ENCODE results near the gene NKX6-1.

The NKX6-1 gene

DNA sequence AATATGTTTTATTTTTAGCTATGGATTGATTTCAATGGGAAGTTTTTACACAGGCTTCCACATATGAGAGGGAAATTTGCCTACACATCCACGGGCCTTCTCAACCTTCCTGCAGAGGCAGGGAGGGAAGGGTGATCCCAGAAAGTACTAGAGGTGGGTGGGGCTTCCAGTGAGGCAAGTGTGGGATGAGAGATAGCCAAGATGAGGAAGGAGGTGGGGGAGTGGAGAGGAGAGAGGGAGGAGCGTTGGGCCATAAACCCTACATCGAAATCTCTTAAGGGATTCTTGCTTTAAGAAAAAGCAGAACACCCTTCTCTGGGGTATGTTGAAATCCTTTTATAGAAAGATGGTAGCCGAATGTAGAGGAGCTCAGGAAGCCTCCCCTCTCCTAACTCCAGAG lies 19.0 kb downstream of the NKX6-1 start:
- DNase-seq (ENCODE audit: insufficient read length, low spot score), result no peak
- no peak for TF ChIP-seq CTCF (IDR thresholded peaks at IDR 0.05; ENCODE audit: insufficient read depth, missing control alignments)
- no peak for FAIRE-seq

DNA sequence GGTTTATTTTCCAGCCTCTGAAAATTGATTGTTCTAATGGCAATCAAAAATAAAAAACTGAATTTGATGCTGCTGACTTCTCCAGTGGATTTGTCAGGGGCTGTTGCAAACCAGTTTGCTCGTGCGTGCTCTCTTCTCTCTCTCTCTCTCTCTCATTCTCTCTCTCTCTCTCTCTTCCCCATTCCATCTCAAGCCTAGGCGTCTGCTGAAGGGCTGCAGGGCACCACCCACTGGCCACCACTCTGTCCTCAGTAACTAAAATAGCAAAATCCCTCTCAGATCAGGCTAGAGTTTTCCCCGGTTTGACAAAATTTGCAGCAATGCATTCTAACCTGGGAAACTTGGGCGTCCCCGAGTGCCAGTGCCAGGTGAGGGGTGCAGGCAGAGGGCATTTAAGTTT lies 19.4 kb downstream of the NKX6-1 start:
- no peak for FAIRE-seq
- no peak for TF ChIP-seq CTCF (IDR thresholded peaks at IDR 0.05; ENCODE audit: insufficient read depth, missing control alignments)
- no peak for DNase-seq (ENCODE audit: insufficient read length, low spot score)

- no peak for FAIRE-seq
- TF ChIP-seq CTCF (IDR thresholded peaks at IDR 0.05; ENCODE audit: insufficient read depth, missing control alignments), result no peak
- DNase-seq (ENCODE audit: insufficient read length, low spot score), result no peak
Observed at GRCh38 chr4:84477738-84478137, 21.4 kb downstream of the NKX6-1 start.

- no peak for TF ChIP-seq CTCF (IDR thresholded peaks at IDR 0.05; ENCODE audit: insufficient read depth, missing control alignments)
- DNase-seq (ENCODE audit: insufficient read length, low spot score), result no peak
- FAIRE-seq, result no peak
Observed at GRCh38 chr4:84474107-84474506, 25.0 kb downstream of the NKX6-1 start.

DNA sequence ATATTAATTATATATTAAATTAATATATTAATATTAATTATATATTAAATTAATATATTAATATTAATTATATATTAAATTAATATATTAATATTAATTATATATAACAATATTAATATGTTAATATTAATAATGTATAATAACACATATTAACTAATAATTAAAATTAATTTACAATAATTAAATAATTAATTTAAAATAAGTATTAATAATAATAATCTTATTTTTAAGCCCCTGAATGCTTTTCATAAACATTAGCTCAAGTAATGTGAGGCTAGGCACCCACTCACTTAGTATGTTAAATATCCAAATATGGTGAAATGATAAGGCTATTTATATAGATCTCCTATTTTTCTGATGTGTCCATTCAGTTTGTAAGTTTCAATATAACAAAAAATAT lies 26.9 kb downstream of the NKX6-1 start:
- FAIRE-seq, result no peak
- TF ChIP-seq CTCF (IDR thresholded peaks at IDR 0.05; ENCODE audit: insufficient read depth, missing control alignments), result no peak
- no peak for DNase-seq (ENCODE audit: insufficient read length, low spot score)

GRCh38 chr4:84470204-84470785 lies 28.8 kb downstream of the NKX6-1 start:
- DNase-seq (ENCODE audit: insufficient read length, low spot score) (no peak), FAIRE-seq (no peak)
- TF ChIP-seq CTCF (IDR thresholded peaks at IDR 0.05; ENCODE audit: insufficient read depth, missing control alignments), result no peak

DNA sequence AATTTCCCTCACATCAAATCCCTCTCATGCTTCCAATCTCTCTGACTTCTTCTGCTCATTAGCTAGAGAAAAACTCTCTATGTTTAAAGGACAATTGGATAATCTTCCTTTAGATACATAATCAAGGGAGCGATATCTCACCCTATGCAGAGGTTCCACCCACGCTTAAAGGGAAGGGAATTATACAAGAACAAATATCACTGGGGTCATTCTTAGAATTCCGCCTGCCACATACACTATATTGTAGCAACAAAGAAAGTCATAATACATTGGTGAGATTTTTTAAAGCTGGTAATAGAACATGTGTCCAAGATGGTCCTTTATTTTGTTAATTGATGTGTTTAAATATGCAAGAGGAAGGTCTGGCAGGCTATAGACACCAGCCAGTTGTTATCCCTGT lies 31.5 kb downstream of the NKX6-1 start:
- FAIRE-seq (no peak), DNase-seq (ENCODE audit: insufficient read length, low spot score) (no peak)
- TF ChIP-seq CTCF (IDR thresholded peaks at IDR 0.05; ENCODE audit: insufficient read depth, missing control alignments), result no peak
